GM12874 (cell line): ENCODE measurements around the gene ERP44.

Source experiments
- CTCF ChIP-seq: IDR thresholded peaks from 2 replicates; pipeline ENCODE4 v1.5.1; 2011; ENCODE audit warnings: low read depth, mild to moderate bottlenecking, control low read depth, low read length, moderate library complexity; ENCODE audit not compliant: insufficient read depth

ERP44 gene

GRCh38 chr9:100105861-100106260 is 7.1 kb upstream of the ERP44 start:
- TF ChIP-seq CTCF = no peak

GRCh38 chr9:100104314-100104713 is 5.5 kb upstream of the ERP44 start:
- no peak for TF ChIP-seq CTCF

DNA sequence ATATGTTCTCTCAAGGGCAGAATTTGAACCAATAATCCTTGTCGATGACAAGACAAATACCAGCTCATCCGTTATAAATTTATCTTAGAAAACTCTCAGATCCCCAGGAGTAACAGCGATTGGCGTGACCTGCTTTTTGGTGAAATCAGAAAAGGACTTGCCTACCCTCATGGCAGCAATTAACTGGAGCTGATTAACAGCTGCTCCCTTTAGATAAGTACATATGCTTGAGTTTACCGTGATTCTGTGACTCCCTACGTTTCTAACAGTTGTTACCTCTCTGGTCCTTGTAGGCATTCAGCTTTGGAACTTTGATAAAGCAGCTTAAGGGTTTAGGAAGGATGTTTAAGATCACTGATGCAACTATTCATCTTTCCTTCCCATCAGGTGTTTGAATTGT is 2.8 kb upstream of the ERP44 start:
- no peak for TF ChIP-seq CTCF

- TF ChIP-seq CTCF = no peak
These were observed 1.4 kb upstream of the ERP44 start for GRCh38 chr9:100100146-100100667.

GRCh38 chr9:100099722-100100042 is 882 bp upstream of the ERP44 start:
- TF ChIP-seq CTCF = no peak

- TF ChIP-seq CTCF = no peak
These were observed 534 bp downstream of the ERP44 start for GRCh38 chr9:100098046-100098886.

DNA sequence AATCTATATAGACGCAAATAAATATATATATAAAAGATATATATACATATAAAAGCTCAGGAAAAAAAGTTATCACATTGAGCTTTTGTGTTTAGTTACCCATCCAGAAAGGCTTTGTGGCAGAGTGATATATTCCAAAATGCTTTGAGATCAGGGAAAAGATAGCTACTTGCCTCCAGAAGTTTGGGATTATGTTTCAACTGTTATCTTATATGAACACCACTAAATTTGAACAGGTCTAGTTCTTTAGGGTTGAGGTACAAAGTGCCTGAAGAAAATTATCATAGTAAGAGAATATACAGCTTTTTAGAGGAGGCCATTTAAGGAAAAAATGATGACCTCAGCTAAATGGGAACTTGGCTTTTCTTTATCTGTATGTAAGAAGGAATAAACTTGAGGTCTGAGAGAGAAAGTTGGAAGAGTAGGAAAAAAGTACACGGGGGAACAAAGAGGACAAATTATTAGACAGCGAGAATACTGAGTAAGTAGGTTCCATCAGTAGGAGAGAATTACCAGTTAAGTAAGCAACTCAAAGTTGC is 2.4 kb downstream of the ERP44 start:
- no peak for TF ChIP-seq CTCF
